ENCODE results near the gene PLCL1.

Gene PLCL1

DNA sequence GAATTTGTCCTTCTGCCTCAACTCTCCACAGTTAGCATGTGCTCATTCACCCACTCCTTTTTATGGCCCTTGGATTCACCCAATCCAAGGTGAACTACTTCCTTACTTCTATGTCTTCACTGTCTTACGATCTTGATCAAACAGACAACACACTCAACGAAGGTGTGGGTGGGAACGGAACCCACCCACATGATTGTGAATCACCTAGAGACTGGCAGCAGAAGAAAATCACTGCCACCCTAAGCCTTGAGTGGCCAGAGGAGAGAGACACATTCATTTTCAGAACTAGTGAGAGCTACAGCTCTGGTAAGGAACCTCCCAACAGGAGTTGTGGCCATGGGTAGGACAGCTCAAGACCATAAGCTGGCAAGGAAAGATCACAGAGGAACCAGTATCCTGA lies 194.3 kb downstream of the PLCL1 start:
- no peaks in the 10 kb centered on the region for H3K27me3 ChIP-seq (ENCODE audit: control insufficient read depth in 5 of 5, insufficient read depth in 4 of 5, low read length in 5 of 5)
- no peak overlapping the region for H3K27ac ChIP-seq (ENCODE audit: low read depth, low read length)
- no peak overlapping the region for H3K4me3 ChIP-seq (ENCODE audit: low read depth in 1 of 5, low read length in 5 of 5)
- H3K36me3 ChIP-seq (ENCODE audit: control insufficient read depth in 5 of 5, insufficient read depth in 5 of 5, low read length in 5 of 5): no peaks in the 10 kb centered on the region
- H3K9ac ChIP-seq (ENCODE audit: low read length in 5 of 5): no peak overlapping the region
- H3K9me3 ChIP-seq (ENCODE audit: control insufficient read depth in 5 of 5, low read length in 5 of 5): no peaks in the 10 kb centered on the region
- no peaks in the 10 kb centered on the region for H3K4me1 ChIP-seq (ENCODE audit: control insufficient read depth in 5 of 5, insufficient read depth in 5 of 5, low read length in 5 of 5)

DNA sequence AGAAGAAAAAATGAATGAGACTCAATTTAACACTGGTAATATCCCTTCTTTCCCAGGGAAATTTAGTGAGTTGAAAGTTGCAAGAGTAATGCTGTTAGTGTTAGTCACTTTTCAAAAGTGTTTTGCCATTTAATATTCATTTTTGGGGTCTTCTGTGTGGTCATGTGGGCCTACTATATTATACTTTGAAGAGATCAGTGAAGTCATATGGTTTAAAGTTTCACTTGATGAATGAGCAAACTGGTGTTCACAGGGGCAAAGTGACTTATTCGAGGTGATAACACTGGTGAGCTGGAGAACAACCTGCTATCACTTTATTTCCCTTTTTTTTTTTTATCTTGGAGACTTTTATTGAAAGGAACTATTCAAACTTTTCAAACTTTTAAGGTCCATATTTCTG lies 196.0 kb downstream of the PLCL1 start:
- Histone ChIP-seq H3K4me3 (ENCODE audit: low read depth in 1 of 5, low read length in 5 of 5) (no peak overlapping the region), H3K36me3 (ENCODE audit: control insufficient read depth in 5 of 5, insufficient read depth in 5 of 5, low read length in 5 of 5) (no peaks in the 10 kb centered on the region), H3K9me3 (ENCODE audit: control insufficient read depth in 5 of 5, low read length in 5 of 5) (no peaks in the 10 kb centered on the region), H3K9ac (ENCODE audit: low read length in 5 of 5) (no peak overlapping the region), H3K4me1 (ENCODE audit: control insufficient read depth in 5 of 5, insufficient read depth in 5 of 5, low read length in 5 of 5) (no peaks in the 10 kb centered on the region), H3K27me3 (ENCODE audit: control insufficient read depth in 5 of 5, insufficient read depth in 4 of 5, low read length in 5 of 5) (no peaks in the 10 kb centered on the region), H3K27ac (ENCODE audit: low read depth, low read length) (no peak overlapping the region)

DNA sequence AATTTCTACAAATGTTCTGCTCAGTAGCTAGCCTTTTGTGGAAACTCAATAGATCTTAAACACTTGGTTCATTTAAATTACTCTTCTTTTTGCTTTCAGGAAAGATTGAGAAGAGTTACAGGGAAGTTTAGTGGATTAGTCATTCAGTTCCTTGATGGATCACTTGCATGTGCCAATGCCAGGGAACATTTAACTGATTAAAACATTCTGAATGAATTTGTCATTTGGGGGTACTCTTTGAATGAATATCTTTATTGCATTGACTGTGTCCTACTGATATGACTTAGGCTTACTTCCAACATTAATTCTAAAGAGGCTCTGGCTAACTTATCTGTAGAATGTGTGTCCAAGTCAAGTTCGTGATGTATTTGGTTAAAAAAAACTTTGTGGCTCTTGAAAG lies 199.8 kb downstream of the PLCL1 start:
- Histone ChIP-seq H3K9me3 (ENCODE audit: control insufficient read depth in 5 of 5, low read length in 5 of 5) (peaks cover 0 to 3% (median 0%) of the 10 kb centered on the region in 5 donors), H3K4me3 (ENCODE audit: low read depth in 1 of 5, low read length in 5 of 5) (no peak overlapping the region), H3K4me1 (ENCODE audit: control insufficient read depth in 5 of 5, insufficient read depth in 5 of 5, low read length in 5 of 5) (no peaks in the 10 kb centered on the region), H3K9ac (ENCODE audit: low read length in 5 of 5) (no peak overlapping the region), H3K27ac (ENCODE audit: low read depth, low read length) (no peak overlapping the region), H3K27me3 (ENCODE audit: control insufficient read depth in 5 of 5, insufficient read depth in 4 of 5, low read length in 5 of 5) (no peaks in the 10 kb centered on the region), H3K36me3 (ENCODE audit: control insufficient read depth in 5 of 5, insufficient read depth in 5 of 5, low read length in 5 of 5) (no peaks in the 10 kb centered on the region)

DNA sequence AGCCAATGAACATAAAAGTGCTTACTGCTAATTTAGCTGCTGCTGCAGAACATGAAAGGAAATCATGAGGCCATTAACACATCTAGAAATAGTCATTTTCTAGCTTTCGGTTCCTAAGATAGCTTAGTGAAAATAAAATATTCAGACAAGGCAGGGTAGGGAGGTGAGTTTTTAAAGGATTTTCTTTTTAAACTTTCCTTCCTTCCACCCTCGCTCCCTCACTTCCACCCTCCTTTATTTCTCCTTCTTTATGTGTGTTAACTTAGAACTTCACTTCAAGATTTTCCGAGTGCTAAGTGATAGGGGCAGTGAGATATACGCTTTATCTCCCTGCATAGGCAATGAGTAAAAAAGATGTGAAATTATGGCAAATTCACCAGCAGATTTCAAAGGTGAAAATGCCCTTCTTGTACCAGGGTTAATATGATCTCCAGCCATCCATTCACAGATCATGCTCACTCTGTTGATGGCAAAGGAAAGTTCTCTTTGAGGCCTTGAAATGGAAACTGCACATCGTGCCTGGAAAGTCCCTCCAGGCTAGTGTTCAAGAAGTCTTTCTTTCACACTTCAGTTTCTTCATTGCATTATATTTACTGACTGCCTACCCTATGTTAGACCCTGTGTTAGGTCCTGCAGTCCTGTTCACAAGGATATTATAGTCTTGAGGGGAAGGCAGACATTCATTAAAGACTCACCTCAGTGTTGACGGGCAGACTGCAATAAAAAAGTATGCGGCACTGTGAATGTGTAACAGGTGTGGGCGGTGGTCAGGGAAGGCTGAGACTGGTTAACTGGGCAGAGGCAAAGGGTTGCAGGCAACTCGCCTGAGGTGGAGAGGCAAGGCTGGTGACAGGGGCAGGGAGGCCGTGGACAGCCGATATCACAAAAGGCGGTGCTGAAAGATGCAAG lies 200.8 kb downstream of the PLCL1 start:
- Histone ChIP-seq H3K27me3 (ENCODE audit: control insufficient read depth in 5 of 5, insufficient read depth in 4 of 5, low read length in 5 of 5) (no peaks in the 10 kb centered on the region), H3K27ac (ENCODE audit: low read depth, low read length) (no peak overlapping the region), H3K9me3 (ENCODE audit: control insufficient read depth in 5 of 5, low read length in 5 of 5) (peaks cover 0 to 5% (median 3%) of the 10 kb centered on the region in 5 donors), H3K4me3 (ENCODE audit: low read depth in 1 of 5, low read length in 5 of 5) (no peak overlapping the region), H3K9ac (ENCODE audit: low read length in 5 of 5) (no peak overlapping the region), H3K4me1 (ENCODE audit: control insufficient read depth in 5 of 5, insufficient read depth in 5 of 5, low read length in 5 of 5) (no peaks in the 10 kb centered on the region), H3K36me3 (ENCODE audit: control insufficient read depth in 5 of 5, insufficient read depth in 5 of 5, low read length in 5 of 5) (no peaks in the 10 kb centered on the region)

DNA sequence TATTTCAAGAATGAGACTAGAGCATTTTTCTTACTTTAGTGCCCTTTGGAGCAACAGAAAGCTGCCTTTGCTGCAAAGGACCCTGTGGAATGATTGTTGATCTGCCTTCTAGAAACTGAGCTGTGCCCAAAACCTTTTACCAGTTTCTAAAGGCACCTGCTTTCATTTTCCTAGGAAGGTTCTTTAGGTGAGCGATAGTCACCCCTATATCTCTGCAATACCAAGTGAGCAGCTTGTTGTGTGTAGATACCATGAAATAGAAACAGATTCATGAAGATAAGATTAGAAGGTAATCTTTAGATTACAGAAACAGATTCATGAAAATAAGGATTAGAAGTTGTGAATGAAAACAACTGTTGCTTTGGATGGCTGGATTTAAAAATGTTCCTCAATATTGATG lies 202.3 kb downstream of the PLCL1 start:
- Histone ChIP-seq H3K36me3 (ENCODE audit: control insufficient read depth in 5 of 5, insufficient read depth in 5 of 5, low read length in 5 of 5) (no peaks in the 10 kb centered on the region), H3K27ac (ENCODE audit: low read depth, low read length) (no peak overlapping the region), H3K9me3 (ENCODE audit: control insufficient read depth in 5 of 5, low read length in 5 of 5) (peaks cover 0 to 10% (median 3%) of the 10 kb centered on the region in 5 donors), H3K4me1 (ENCODE audit: control insufficient read depth in 5 of 5, insufficient read depth in 5 of 5, low read length in 5 of 5) (no peaks in the 10 kb centered on the region), H3K27me3 (ENCODE audit: control insufficient read depth in 5 of 5, insufficient read depth in 4 of 5, low read length in 5 of 5) (no peaks in the 10 kb centered on the region), H3K4me3 (ENCODE audit: low read depth in 1 of 5, low read length in 5 of 5) (no peak overlapping the region), H3K9ac (ENCODE audit: low read length in 5 of 5) (no peak overlapping the region)

DNA sequence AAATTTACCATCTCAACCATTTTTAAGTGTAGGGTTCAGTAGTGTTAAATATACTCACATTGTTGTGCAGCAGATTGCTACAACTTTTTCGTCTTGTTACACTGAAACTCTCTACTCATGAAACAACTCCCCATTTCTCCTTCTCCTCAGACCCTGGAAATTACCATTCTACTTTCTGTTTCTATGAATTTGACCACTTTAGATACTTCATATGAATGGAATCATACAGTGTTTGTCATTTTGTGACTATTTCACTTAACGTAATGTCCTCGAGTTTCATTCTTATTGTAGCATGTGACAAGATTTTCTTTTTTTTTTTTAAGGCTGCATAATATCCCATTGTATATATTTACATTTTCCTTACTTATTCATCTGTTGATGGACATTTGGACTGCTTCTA lies 203.8 kb downstream of the PLCL1 start:
- H3K36me3 ChIP-seq (ENCODE audit: control insufficient read depth in 5 of 5, insufficient read depth in 5 of 5, low read length in 5 of 5): no peaks in the 10 kb centered on the region
- H3K4me3 ChIP-seq (ENCODE audit: low read depth in 1 of 5, low read length in 5 of 5): no peak overlapping the region
- H3K9ac ChIP-seq (ENCODE audit: low read length in 5 of 5): no peak overlapping the region
- no peak overlapping the region for H3K27ac ChIP-seq (ENCODE audit: low read depth, low read length)
- no peaks in the 10 kb centered on the region for H3K27me3 ChIP-seq (ENCODE audit: control insufficient read depth in 5 of 5, insufficient read depth in 4 of 5, low read length in 5 of 5)
- peaks cover 0 to 16% (median 10%) of the 10 kb centered on the region in 5 donors for H3K9me3 ChIP-seq (ENCODE audit: control insufficient read depth in 5 of 5, low read length in 5 of 5)
- H3K4me1 ChIP-seq (ENCODE audit: control insufficient read depth in 5 of 5, insufficient read depth in 5 of 5, low read length in 5 of 5): no peaks in the 10 kb centered on the region

DNA sequence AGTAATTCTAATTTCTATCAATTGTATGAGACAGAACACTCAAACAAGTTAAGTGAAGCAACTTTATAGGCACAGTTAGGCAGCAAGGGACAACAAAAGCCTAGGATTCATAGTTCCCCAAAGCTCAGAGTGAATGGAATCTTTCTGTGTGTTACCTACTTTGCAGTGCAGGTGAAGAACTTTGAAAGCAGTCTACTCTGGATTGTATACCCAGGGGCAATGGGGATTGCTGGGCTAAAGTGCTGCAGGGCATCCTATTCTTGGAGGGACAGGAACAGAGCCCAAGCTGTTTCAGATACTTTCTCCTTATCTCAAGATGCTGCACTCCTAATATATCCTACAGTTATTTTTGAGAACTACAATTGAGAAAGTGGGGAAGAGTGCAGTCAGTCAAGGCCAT lies 207.6 kb downstream of the PLCL1 start:
- peaks cover 0 to 16% (median 10%) of the 10 kb centered on the region in 5 donors for H3K9me3 ChIP-seq (ENCODE audit: control insufficient read depth in 5 of 5, low read length in 5 of 5)
- H3K27me3 ChIP-seq (ENCODE audit: control insufficient read depth in 5 of 5, insufficient read depth in 4 of 5, low read length in 5 of 5): no peaks in the 10 kb centered on the region
- peaks cover 0 to 6% (median 0%) of the 10 kb centered on the region in 5 donors for H3K4me1 ChIP-seq (ENCODE audit: control insufficient read depth in 5 of 5, insufficient read depth in 5 of 5, low read length in 5 of 5)
- H3K4me3 ChIP-seq (ENCODE audit: low read depth in 1 of 5, low read length in 5 of 5): peak overlapping the region in 1 of 5 donors; percentile 28
- no peaks in the 10 kb centered on the region for H3K36me3 ChIP-seq (ENCODE audit: control insufficient read depth in 5 of 5, insufficient read depth in 5 of 5, low read length in 5 of 5)
- no peak overlapping the region for H3K9ac ChIP-seq (ENCODE audit: low read length in 5 of 5)
- H3K27ac ChIP-seq (ENCODE audit: low read depth, low read length): no peak overlapping the region

DNA sequence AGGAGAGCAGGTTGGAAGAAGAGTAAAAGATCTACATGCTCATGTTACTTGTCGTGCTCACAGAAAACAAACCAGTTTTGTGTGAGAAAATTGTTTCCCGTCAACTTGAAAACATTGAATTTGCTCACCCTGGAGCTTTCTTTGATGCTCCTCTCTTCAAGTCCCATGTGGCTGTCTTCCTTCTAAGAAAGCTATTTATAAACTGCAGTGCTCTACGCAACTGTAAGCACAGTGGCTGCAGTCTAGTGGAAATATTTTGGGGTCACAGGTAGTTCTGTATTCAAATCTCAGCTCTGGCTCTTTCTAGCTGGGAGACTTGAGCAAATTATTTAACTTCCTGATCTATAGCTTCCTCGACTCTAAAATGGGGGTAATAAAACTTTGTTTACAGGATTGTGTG lies 211.8 kb downstream of the PLCL1 start:
- no peak overlapping the region for H3K27ac ChIP-seq (ENCODE audit: low read depth, low read length)
- H3K4me3 ChIP-seq (ENCODE audit: low read depth in 1 of 5, low read length in 5 of 5): no peak overlapping the region
- no peaks in the 10 kb centered on the region for H3K27me3 ChIP-seq (ENCODE audit: control insufficient read depth in 5 of 5, insufficient read depth in 4 of 5, low read length in 5 of 5)
- H3K36me3 ChIP-seq (ENCODE audit: control insufficient read depth in 5 of 5, insufficient read depth in 5 of 5, low read length in 5 of 5): no peaks in the 10 kb centered on the region
- H3K9me3 ChIP-seq (ENCODE audit: control insufficient read depth in 5 of 5, low read length in 5 of 5): peaks cover 0 to 10% (median 7%) of the 10 kb centered on the region in 5 donors
- no peak overlapping the region for H3K9ac ChIP-seq (ENCODE audit: low read length in 5 of 5)
- H3K4me1 ChIP-seq (ENCODE audit: control insufficient read depth in 5 of 5, insufficient read depth in 5 of 5, low read length in 5 of 5): peaks cover 0 to 6% (median 0%) of the 10 kb centered on the region in 5 donors

DNA sequence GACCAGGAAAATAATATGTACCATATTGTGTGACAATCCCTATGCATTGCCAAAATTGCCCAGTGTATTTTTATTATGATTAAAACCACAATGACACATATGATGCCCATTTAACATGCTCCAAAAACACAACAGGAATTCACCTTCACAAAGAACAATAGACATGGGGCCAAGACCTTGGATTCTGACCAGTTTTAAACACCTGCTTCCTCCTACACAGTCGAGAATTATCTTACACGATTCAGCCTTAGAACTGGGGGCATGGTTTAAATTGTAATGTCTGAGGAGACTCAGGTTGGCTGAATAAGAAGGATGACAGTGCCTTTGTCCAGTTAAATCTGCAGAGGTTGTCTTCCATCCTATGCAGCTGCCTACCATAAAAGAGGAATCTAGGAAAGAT lies 212.7 kb downstream of the PLCL1 start:
- Histone ChIP-seq H3K4me1 (ENCODE audit: control insufficient read depth in 5 of 5, insufficient read depth in 5 of 5, low read length in 5 of 5) (peaks cover 0 to 6% (median 0%) of the 10 kb centered on the region in 5 donors), H3K9ac (ENCODE audit: low read length in 5 of 5) (no peak overlapping the region), H3K36me3 (ENCODE audit: control insufficient read depth in 5 of 5, insufficient read depth in 5 of 5, low read length in 5 of 5) (no peaks in the 10 kb centered on the region), H3K27ac (ENCODE audit: low read depth, low read length) (no peak overlapping the region), H3K4me3 (ENCODE audit: low read depth in 1 of 5, low read length in 5 of 5) (no peak overlapping the region), H3K9me3 (ENCODE audit: control insufficient read depth in 5 of 5, low read length in 5 of 5) (peaks cover 0 to 3% (median 3%) of the 10 kb centered on the region in 5 donors), H3K27me3 (ENCODE audit: control insufficient read depth in 5 of 5, insufficient read depth in 4 of 5, low read length in 5 of 5) (no peaks in the 10 kb centered on the region)

DNA sequence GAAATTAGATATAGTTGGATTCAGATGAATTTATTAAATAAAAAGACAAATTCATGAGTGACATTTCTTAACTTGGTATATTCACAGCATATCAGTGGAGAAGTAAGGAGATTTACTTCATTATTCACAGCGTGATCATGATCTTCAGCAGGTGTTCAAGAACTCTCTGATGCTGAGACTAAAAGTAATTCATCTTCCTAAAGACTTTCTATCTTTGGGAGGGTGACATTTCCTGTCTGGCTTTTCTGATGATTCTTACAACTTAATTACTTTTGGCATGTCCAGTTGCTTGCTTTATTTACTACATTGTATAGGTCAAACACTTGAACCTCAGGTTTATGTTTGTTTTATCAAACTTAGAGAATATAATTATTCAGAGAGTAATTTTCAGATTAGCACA lies 224.6 kb downstream of the PLCL1 start:
- Histone ChIP-seq H3K4me3 (ENCODE audit: low read depth in 1 of 5, low read length in 5 of 5) (no peak overlapping the region), H3K27ac (ENCODE audit: low read depth, low read length) (no peak overlapping the region), H3K4me1 (ENCODE audit: control insufficient read depth in 5 of 5, insufficient read depth in 5 of 5, low read length in 5 of 5) (peaks cover 0 to 3% (median 0%) of the 10 kb centered on the region in 5 donors), H3K9ac (ENCODE audit: low read length in 5 of 5) (no peak overlapping the region), H3K36me3 (ENCODE audit: control insufficient read depth in 5 of 5, insufficient read depth in 5 of 5, low read length in 5 of 5) (no peaks in the 10 kb centered on the region), H3K9me3 (ENCODE audit: control insufficient read depth in 5 of 5, low read length in 5 of 5) (no peaks in the 10 kb centered on the region), H3K27me3 (ENCODE audit: control insufficient read depth in 5 of 5, insufficient read depth in 4 of 5, low read length in 5 of 5) (no peaks in the 10 kb centered on the region)

Data from subcutaneous abdominal adipose tissue (tissue), 5 donors.